KG1 (cell line): ENCODE measurements around the gene FOXG1.

ENCODE experiments used
- DNase-seq: peaks from one replicate; lab custom pipeline; 2025; lab: John Stamatoyannopoulos, UW

Gene FOXG1

DNA sequence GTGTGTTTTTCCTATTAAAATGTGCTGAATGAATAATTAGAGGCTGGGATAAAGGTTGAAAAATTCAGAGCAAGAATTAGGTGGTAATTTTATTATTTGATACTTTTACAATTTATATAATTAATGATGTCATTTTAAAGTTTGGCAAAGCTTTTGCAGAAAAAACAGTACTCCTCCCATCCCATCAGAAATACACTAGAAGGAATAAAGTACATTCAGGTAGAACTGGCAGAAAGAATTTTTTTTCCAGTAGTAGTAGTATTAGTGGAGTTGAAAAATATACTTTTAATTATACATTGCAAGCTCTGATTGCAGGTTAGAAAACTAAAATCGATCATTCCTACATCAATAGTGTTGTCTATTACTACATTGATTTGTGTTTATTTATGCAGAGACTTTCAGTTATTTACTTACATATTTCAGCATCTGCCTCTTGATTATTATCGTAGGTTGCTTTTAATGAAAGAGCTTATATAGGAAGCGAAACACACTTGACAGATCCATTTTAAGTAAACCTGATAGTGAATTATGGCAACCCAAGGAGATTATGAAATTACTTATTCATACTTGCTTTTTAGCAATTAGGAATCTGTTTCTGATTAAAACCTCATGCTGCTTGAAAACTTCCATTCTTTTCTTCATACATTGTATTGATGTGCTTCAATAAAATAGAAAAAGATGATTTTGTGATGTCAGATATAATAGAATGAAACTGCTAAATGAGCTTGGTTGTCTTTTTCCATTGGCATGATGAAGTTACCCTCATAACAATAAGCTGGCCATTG is 10.1 kb downstream of the FOXG1 start:
- DNase-seq = no peak

DNA sequence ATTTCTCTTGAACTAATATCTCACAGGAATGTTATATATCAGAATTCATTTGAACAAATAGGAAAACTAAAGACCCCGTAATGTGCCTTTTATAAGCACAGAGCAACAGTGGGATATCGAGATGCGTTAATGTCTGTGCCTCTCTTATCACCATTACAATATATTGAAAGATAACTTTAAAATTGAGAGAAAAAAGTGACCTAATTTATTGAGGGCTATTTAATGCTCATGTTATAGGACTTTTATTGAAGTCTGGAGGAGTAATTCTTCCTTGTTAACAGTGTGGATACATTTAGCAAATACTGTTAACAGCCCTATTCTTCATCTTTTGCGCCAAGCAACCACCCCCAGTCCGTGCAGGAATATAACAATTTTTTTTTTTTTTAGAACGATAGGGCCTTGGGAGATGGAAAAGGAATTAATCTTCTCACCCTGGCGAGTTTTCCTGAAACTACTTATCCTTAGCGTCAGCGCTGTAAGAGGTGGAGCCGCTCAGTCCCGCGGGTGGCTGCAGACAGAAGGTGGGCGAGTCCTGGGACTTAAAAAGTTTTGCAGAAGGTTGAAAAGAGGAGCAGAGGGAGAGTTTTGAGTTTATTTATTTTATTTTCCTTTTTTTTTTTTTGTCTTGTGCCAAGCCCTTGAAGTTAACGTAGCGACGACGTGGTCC is 11.0 kb downstream of the FOXG1 start:
- no peak for DNase-seq

DNA sequence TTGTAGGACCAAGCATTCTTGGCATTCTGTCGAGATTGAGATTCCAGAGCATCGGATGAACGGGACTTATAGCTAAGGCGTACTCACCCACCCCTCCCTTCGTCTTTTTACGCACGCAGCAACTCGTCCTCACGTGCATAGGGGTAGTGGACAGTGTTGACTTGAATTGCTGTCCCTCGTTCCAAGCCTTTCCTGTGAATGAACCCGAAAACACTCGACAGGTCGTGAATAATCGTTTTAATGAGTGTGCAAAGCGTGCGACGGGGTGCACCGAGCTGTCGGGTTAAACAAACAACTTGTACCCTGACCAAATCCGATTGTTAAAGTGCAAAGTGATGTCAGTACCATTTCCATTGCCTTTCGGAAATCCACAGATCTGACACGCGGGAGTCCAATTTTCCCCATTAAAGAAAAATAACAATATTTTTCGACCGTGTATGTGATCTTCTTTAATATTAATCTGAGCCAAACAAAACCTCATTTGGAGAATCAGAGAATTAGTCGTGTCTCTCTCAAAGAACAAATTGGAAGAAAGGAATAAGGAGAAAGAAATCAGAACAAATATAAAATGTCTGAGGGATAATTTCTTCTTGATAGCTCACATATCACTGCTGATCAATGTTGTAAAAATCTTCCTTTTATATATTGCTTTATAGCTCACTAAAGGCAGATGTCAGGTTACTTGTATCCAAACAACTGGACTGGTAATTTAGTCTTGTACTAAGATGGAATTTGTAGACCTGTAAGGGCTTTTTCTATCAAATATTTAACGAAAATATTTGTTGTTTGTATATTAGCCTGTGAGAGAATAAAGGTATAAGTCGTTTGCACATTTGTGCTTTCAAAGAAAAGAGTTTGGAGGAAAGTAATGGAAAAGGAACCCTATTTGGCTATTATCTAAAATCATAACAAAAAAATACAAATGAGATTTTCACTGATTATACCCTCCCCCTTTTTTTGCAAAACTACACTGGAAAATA is 11.8 kb downstream of the FOXG1 start:
- no peak for DNase-seq

GRCh38 chr14:28779456-28779855 is 12.9 kb downstream of the FOXG1 start:
- DNase-seq = no peak

GRCh38 chr14:28780843-28781820 is 14.5 kb downstream of the FOXG1 start:
- DNase-seq = no peak

DNA sequence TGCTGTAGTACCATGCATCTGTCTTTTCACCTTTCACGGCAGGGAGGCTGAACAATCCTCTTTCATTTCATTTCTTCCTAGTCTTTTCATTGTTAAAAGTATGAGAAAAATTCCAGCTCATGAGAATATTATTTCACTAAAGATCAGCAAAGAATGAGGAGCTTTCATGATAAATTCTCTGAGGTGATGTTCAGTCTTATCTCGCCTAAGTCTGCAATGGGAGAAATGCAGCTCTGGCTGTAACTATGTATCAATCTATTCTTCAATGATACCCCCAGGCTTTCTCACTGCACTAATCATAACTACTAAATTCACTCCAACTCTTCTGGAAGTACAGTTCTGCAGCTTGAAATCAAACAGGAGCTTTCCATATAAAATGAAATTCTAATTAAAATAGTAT is 15.7 kb downstream of the FOXG1 start:
- no peak for DNase-seq

DNA sequence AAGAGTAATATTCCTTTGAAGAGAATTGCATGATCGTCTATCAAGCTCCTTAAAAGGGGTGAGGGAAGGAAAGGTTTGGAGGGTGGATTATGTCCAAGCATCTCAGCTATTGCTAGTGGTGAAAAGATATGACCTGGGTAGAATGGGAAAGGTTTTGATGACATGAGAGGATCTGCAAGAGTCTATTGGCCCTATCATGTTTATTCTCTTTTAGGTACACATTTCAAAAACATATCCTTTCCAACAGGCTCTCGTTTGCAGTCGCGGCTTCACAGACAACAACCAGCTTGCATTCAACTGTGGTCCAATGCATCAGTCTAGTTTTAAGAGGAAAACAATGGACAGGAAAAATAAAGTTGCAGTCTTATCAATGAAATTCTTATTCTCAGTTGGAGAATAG is 17.1 kb downstream of the FOXG1 start:
- no peak for DNase-seq

GRCh38 chr14:28784096-28785048 is 17.8 kb downstream of the FOXG1 start:
- DNase-seq = no peak

GRCh38 chr14:28785096-28785952 is 18.7 kb downstream of the FOXG1 start:
- DNase-seq = no peak

DNA sequence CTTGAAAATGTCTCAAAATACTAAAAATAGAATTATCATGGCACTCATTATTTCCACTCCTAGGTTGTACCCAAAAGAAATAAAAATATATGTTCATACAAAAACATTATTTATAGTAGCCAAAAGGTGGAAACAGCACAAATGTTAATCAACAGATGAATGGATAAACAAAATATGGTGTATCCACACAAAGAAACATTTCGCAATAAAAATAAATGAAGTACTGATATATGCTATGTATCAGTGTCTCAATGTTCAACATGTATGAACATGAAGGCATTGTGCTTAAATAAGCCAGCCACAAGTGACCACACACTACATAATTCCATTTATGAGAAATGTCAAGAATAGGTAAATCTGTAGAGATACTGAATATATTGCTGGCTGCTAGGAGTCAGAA is 40.9 kb downstream of the FOXG1 start:
- no peak for DNase-seq

DNA sequence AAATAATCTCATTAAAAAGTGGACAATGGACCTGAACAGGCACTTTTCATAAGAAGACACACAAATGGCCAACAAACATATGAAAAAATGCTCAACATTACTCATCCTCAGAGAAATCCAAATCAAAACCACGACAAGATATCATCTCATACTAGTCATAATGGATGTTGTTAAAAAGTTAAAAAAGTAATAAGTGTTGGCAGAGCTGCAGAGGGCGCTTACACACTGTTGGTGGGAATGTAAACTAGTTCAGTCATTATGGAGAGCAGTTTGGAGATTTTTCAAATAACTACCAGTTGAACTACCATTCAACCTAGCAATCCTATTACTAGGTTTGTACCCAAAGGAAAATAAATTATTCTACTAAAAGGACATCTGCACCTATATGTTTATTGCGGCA is 47.2 kb downstream of the FOXG1 start:
- DNase-seq = no peak
